Stimulated activated CD4-positive, alpha-beta T cell treated with anti-CD3 and anti-CD28 coated beads, Interleukin-12 subunit alpha, Interleukin-12 subunit beta, amount 100 ng/mL, for 48 hours (primary cell): ENCODE measurements around the gene DPEP2NB.
"Not testable (repeated sequence)": the region's sequence is repeated elsewhere in the genome, so short reads cannot be mapped to it uniquely, and the experiment has no call there.

Experiments used
- DNase-seq, 3 donors: peaks; one replicate each; pipeline ENCODE4 v3.0.0-alpha.2; 2020; ENCODE audit warnings: low read depth in 2 of 3, low spot score in 1 of 3

Gene DPEP2NB, protein sequence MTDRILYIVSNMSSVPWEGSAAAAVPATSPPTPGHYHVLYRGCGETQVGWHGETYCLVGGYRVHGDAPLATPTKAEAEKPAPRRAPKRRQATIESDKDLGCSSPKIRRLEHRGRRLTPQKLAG

GRCh38 chr16:68015681-68016080 is at the start of gene DPEP2NB:
Gene DPEP2NB, minus strand, starts transcription at chr16:68015911. Its CDS starts 141 bp downstream, at chr16:68015770.
- no peak for DNase-seq

DNA sequence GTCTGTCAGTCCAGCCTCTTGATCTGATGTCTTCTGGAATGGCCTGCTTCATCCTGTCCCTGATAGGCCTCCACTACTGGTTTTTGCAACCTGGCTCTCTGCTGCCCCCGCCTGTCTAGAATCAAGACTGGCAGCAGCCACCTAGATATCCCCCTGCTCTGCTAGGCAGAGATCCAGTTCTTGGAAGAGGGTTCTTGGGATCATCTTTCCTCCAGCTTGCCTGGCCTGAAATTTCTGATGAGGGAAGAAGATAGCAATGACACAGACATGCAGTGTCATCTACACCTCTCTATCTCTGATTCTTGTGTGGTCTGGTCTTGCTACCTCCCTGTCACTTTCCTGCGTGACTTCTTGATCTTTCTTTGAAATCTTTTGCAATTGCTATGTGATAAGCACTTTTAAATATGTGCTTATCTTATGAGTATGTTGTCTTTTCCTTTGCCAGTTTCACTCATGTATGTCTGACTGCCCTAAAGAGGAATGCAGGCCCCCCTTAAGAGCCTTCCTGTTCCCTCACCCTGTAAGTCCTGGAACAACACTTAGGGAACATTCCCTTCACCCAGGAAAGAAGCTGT is 49.2 kb upstream of the DPEP2NB start:
- DNase-seq, result peak; percentile 53 to 70 (median 68)

DNA sequence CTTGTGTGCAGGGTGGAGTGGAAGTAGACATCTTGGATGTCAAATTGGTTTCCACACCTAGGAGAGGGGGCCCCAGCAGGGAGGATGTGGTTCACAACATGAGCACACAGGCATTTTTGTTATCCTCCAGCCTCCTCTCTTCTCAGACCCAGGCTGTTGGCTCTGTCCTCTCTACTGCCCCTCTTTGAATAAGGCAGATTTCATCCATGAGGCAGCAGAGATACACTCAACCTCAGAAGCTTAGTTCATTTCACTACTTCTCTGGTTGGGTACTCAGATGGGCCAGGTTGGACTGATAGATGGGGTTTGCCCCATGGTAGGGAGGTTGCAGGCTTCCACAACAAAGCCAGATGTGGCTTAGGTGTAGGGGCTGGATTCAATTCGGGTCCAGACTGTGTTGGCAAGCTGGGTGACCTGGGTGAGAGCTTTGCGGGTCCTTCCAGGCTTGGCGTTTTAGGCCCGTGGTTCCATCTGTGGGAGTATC is 47.2 kb upstream of the DPEP2NB start:
- DNase-seq, result no peak

- no peak for DNase-seq
These were observed 45.7 kb upstream of the DPEP2NB start for GRCh38 chr16:68061396-68061795.

DNA sequence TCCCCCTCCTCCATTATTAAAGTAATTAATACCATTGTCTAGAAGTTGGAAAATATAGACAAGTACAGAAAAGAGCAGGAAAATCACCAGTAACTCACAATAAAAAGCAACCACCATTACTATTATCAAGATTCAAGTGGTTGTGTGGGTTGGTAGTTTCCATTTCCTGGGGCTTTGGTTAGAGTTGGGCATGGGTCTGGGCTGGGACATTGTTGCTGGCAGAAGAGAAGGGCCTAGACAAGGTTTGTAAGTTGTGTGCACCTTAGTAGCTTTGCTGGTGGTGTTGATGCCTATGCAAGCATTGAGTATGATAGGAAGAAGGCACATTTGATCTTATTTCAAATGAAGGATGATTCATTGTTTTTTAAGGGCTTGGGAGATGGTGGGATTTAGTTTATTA is 44.1 kb upstream of the DPEP2NB start:
- no peak for DNase-seq

- no peak for DNase-seq
These were observed 39.7 kb upstream of the DPEP2NB start for GRCh38 chr16:68055395-68055794.

GRCh38 chr16:68049449-68049848 is 33.7 kb upstream of the DPEP2NB start:
- no peak for DNase-seq

- DNase-seq, result no peak
These were observed 32.3 kb upstream of the DPEP2NB start for GRCh38 chr16:68047987-68048386.

- no peak for DNase-seq
These were observed 30.4 kb upstream of the DPEP2NB start for GRCh38 chr16:68046106-68046505.

DNA sequence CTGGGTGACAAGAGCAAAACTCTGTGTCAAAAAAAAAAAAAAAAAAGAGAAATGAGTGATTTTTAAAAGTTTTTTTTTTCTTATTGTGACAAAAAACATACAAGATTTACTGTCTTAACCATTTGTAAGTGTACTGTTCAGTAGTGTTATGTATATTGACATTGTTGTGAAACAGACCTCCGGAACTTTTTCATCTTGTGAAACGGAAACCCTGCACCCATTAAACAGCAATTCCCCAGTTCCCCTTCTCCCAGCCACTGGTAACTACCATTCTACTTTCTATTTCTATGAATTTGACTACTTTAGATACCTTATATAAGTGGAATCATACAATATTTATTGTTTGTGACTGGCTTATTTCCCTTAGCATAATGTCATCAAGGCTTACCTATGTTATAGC is 26.1 kb upstream of the DPEP2NB start:
- no peak for DNase-seq

DNA sequence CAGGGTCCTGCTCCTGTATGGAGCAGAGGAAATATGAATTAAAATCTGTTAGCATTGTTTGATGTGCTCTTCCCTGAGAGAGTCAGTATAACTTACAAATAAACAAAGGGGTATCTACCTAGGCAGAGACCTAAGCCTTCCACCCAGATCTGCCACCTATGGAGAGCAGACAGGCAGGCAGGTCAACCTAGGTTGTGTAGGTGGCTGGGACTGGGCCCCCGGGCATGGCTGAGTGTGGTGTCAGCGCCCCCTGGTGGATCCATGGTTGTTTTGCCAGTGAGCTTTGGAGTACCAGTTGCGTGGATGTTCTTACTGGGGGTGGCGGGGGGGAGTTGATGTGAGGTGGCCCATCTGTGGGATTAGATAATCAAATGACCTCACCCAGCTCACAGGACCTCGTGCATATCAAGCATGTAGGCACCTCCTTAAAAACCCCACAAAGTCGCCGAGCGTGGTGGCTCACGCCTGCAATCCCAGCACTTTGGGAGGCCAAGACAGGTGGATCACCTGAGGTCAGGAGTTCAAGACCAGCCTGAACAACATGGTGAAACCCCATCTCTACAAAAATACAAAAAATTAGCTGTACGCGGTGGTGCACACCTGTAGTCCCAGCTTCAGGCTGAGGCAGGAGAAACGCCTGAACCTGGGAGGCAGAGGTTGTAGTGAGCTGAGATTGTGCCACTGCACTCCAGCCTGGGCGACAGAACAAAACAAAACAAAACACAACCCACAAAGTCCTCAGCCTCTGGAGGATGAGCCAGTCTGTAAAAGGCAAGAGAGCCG is 25.0 kb upstream of the DPEP2NB start:
- peak; percentile 80 to 91 (median 85) for DNase-seq

DNA sequence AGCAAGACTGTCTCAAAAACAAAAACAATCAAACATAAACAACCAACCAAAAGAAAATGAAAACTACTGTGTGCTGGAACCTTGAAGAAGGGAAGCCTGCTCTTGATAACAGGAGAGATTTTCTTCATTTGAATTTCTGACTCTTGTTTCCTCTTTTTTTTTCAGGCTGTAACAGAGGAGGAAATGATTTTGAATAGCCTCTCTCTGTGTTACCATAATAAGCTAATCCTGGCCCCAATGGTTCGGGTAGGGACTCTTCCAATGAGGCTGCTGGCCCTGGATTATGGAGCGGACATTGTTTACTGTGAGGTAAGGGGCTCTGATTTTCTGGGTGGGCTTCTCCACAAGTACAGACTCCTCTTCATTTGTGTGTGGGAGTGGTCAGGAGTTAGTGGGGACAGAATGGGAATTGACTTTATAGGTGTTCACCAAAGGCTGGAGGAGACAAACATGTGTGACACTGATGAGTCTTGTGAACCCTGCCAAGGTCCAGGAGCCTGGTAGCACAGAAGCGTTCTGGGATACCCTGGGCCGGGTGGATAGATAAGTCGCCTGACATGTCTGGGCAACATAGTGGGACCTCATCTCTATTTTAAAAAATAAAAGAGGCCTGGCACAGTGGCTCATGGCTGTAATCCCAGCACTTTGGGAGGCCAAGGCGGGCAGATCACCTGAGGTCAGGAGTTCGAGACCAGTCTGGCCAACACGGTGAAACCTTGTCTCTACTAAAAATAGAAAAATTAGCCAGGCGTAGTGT is 22.3 kb upstream of the DPEP2NB start:
- DNase-seq, result no peak

DNA sequence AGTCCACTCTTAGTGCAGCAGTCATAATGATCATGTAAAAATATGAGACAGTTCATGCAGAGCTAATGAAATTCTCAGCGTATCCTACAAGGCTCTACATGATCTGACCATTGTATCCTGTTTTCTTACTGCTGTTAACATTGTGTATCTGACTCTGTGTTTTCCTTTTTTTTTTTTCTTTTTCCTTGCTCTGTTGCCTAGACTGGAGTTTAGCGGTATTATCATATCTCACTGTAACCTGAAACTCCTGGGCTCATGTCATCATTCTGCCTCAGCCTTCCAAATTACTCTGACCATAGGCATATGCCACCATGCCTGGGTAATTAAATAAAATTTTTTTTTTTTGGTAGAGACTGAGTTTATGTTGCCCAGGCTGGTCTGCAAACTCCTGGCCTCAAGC is 19.5 kb upstream of the DPEP2NB start:
- DNase-seq, result no peak

DNA sequence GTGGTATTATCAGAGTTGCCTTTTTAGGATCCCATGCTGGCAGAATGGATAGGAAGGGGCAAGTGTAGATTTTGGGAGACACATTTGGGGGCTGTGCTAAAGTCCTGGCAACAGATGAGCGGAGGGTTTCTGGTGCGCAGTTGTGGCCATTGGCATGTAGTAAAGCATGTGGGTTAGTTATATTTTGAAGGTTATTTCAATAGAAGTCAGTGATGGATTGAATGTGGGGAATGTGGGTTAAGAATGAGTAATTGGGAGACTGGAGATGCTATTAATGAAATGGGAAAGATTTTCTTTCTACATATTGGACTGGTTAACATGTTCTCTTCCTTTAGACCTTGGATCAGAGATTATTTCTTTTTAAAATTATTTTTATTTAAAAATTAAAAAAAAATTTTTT is 17.4 kb upstream of the DPEP2NB start:
- no peak for DNase-seq

- DNase-seq, result no peak
These were observed 16.2 kb upstream of the DPEP2NB start for GRCh38 chr16:68031951-68032350.

- DNase-seq, result not testable (repeated sequence)
These were observed 14.4 kb upstream of the DPEP2NB start for GRCh38 chr16:68030108-68030507.

- no peak for DNase-seq
These were observed 13.3 kb upstream of the DPEP2NB start for GRCh38 chr16:68028996-68029395.

DNA sequence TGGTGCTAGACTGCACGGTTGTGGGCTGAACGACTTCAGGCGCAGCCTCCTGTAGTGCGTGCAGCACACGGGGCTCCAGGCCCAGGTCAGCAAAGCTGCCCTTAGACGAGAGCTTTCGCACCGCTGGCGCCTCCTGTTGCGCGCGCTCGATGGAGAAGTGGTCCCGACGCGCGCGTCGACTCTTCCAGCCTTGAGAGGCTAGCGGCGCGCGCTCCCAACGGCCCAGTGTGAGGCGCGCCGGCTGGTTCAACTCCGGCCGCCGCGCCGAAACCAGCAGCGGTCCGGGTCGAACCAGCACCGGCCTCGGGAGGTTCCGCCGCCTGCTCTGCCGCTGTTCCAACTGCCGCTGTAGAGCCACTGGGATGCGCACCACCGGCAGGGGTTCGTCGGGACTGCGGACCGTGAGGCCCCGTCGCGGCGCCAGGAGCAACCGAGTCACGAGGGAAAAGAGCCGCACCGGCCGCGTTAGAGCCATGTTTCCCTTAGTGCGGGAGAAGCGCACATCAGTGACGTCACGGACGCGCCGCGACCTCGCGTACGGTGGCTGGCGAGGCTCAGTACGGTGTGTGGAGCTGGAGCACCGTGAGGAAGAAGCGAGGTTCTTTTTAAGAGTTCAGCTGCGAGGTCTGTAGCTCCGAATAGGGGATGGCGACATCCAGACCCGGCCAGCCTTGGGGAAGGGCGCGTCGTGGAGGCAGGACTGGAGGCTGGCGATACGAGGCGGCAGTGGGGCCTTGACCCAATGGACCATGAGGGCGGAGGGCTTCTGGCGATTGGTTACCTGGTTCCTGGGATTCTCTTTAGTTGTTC is 7.2 kb upstream of the DPEP2NB start, which contains the start of the genes DDX28 and DUS2:
Gene DDX28 (minus strand): TSS at position 505 of the 810 bp plus-strand sequence. CDS start 30 bp downstream, at position 475.
Gene DUS2 (plus strand): TSS at position 557 of the 810 bp plus-strand sequence. CDS start 14,740 bp downstream, outside the sequence.
- DNase-seq, result peak; percentile 91 to 98 (median 92)

DNA sequence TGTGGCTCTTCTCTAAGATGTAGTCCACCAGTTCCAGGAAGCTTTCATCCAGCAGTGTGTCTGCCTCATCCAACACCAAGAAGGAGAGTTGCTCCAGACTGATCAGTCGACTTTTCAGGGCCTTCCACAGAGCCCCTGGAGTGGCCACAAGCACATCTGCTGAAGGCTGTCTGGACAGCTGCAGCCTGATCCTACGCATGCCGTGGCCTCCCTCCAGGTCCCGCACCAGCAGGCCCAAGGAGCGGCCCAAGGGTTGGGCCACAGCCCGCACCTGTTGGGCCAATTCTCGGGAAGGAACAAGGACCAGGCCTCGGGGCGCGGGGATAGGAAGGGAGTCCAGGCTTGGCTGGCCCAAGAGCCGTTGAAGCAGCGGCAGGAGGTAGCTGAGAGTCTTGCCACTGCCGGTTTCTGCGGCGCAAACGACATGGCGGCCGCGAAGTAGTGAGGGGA is 6.6 kb upstream of the DPEP2NB start:
- DNase-seq, result no peak

- DNase-seq, result no peak
These were observed 5.8 kb upstream of the DPEP2NB start for GRCh38 chr16:68021490-68021889.
